Measurements from ENCODE around the gene OMG. TPM values are rescaled to one million over a fixed set of nuclear protein-coding genes. Genes with fewer than 3 reads are reported as not detected.

The OMG gene
- total RNA-seq, 1 experiment from 2014 or later = not detected

DNA sequence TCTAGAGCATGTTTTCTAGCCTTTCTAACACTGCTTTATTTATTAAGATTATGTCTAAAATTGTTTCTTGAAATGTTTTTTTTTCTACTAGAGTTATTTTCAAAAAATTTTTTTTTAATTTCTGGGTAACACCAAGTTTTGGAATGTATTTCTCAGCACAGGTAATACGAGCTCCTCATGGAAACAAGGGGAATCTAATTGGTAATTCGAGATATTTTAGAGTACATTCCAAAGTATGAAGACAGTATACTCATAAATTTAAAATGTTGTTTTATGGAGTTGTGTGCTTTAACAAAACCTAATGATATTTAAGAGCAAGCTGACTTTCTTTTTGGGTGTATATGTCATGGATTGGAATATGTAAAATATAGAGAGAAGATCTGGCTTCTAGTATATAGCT, 42.4 kb downstream of the OMG start:
- H3K79me2 ChIP-seq (ENCODE audit: insufficient read depth, low read length) = no peaks in the 10 kb centered on the region
- H3K4me2 ChIP-seq (ENCODE audit: low read length) = no peak overlapping the region
- no peak overlapping the region for H3K4me3 ChIP-seq (replicated peaks in 1 of 2; ENCODE audit: low read depth in 1 of 2, low read length in 2 of 2)
- H2AFZ ChIP-seq (ENCODE audit: low read depth, low read length, poor library complexity, severe bottlenecking) = no peak overlapping the region
- no peaks in the 10 kb centered on the region for H3K27me3 ChIP-seq (ENCODE audit: insufficient read depth, low read length)
- no peaks in the 10 kb centered on the region for H3K9me2 ChIP-seq (ENCODE audit: insufficient read depth)
- DNase-seq (ENCODE audit: low read depth, low spot score) (no peak), ATAC-seq (no peak)
- intact Hi-C loops (cut with micrococcal nuclease) = no loop called here
- H3K4me1 ChIP-seq (ENCODE audit: control insufficient read depth in 1 of 2, insufficient read depth in 2 of 2, low read length in 2 of 2) = no peaks in the 10 kb centered on the region
- ChIA-PET POLR2A (no interaction called here), CTCF (no interaction called here), RAD21 (ENCODE audit: low non-redundant PET in 1 of 2, low total read pairs in 2 of 2, uncharacterized antibody in 2 of 2, unreplicated experiment in 2 of 2) (no interaction called here)
- no TSS peak for BruUV-seq (replicated peaks)
- no peak overlapping the region for H3K27ac ChIP-seq (ENCODE audit: low read depth, low read length)
- H3K9ac ChIP-seq (ENCODE audit: low read length) = no peak overlapping the region
- peaks cover 0 to 6% of the 10 kb centered on the region in 2 experiments; a peak in 3 of 4 replicates for H3K36me3 ChIP-seq (ENCODE audit: control insufficient read depth in 1 of 2, insufficient read depth in 2 of 2, low read length in 2 of 2)
- H3K9me3 ChIP-seq (ENCODE audit: control insufficient read depth in 1 of 2, insufficient read depth in 1 of 2, low read depth in 1 of 2, low read length in 2 of 2) = no peaks in the 10 kb centered on the region
- H4K20me1 ChIP-seq (ENCODE audit: insufficient read depth) = no peaks in the 10 kb centered on the region
- TF ChIP-seq TCF7L2 (IDR thresholded peaks at IDR 0.05; ENCODE audit: borderline replicate concordance, extremely low read depth, insufficient read depth, insufficient read length) = no peak
- no peak for TF ChIP-seq CEBPB (IDR thresholded peaks at IDR 0.05; ENCODE audit: low read depth)
- TF ChIP-seq MAX (IDR thresholded peaks at IDR 0.05) = no peak
- TF ChIP-seq CTCF (IDR thresholded peaks at IDR 0.05 in 2 of 3, conservative IDR thresholded peaks at IDR 0.05 in 1 of 3; ENCODE audit: borderline replicate concordance in 1 of 3, insufficient read depth in 1 of 3, low read depth in 2 of 3, low read length in 2 of 3) = no peak
- TF ChIP-seq, protein P1, sequence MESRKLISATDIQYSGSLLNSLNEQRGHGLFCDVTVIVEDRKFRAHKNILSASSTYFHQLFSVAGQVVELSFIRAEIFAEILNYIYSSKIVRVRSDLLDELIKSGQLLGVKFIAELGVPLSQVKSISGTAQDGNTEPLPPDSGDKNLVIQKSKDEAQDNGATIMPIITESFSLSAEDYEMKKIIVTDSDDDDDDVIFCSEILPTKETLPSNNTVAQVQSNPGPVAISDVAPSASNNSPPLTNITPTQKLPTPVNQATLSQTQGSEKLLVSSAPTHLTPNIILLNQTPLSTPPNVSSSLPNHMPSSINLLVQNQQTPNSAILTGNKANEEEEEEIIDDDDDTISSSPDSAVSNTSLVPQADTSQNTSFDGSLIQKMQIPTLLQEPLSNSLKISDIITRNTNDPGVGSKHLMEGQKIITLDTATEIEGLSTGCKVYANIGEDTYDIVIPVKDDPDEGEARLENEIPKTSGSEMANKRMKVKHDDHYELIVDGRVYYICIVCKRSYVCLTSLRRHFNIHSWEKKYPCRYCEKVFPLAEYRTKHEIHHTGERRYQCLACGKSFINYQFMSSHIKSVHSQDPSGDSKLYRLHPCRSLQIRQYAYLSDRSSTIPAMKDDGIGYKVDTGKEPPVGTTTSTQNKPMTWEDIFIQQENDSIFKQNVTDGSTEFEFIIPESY (IDR thresholded peaks at IDR 0.05; ENCODE audit: extremely low read depth, insufficient replicate concordance, low read length) = no peak
- TF ChIP-seq JUND (IDR thresholded peaks at IDR 0.05) = no peak
- TF ChIP-seq EZH2 (IDR thresholded peaks at IDR 0.05) = no peak
- no peak for TF ChIP-seq YY1 (IDR thresholded peaks at IDR 0.05; ENCODE audit: extremely low read depth, insufficient replicate concordance, low read depth, low read length)
- no peak for TF ChIP-seq CBX3 (IDR thresholded peaks at IDR 0.05; ENCODE audit: low read depth)
- TF ChIP-seq SRF (IDR thresholded peaks at IDR 0.05; ENCODE audit: low read depth) = no peak
- no peak for TF ChIP-seq ZFX (IDR thresholded peaks at IDR 0.05)
- TF ChIP-seq POLR2AphosphoS5 (IDR thresholded peaks at IDR 0.05; ENCODE audit: low read depth, low read length) = no peak
- TF ChIP-seq SIN3A (IDR thresholded peaks at IDR 0.05; ENCODE audit: low read depth) = no peak
- TF ChIP-seq ZNF274 (IDR thresholded peaks at IDR 0.05; ENCODE audit: low read depth, low read length) = no peak
- no peak for TF ChIP-seq ATF3 (IDR thresholded peaks at IDR 0.05)
- no peak for TF ChIP-seq ELF1 (IDR thresholded peaks at IDR 0.05; ENCODE audit: borderline replicate concordance, low read depth)
- TF ChIP-seq FOSL1 (IDR thresholded peaks at IDR 0.05; ENCODE audit: low read depth) = no peak

Data from HCT116 (cell line).